Uterus (tissue), 2 donors: ENCODE data around the gene WDR75.

Experiments
- CTCF ChIP-seq, 4 experiments: fragments of 200-600 bp in 2 of 4; fragments of 450-650 bp in 2 of 4; sonication (generic) in 2 of 4; IDR thresholded peaks; one replicate each; pipeline ENCODE4 v1.5.1; 2016 to 2019; ENCODE audit warnings: antibody characterized with exemption in 4 of 4, mild to moderate bottlenecking in 2 of 4, moderate library complexity in 1 of 4
- POLR2A ChIP-seq, 2 donors: fragments of 450-650 bp; IDR thresholded peaks; one replicate each; pipeline ENCODE4 v1.6.1; 2016; ENCODE audit warnings: antibody characterized with exemption in 2 of 2, mild to moderate bottlenecking in 1 of 2, moderate library complexity in 1 of 2

- TF ChIP-seq CTCF (IDR thresholded peaks at IDR 0.05) (no peak), POLR2A (IDR thresholded peaks at IDR 0.05) (no peak)
Observed at GRCh38 chr2:189474526-189474925, 33.3 kb downstream of the WDR75 start.
